Measurements from ENCODE around the gene DNAJC7.
"Not testable (repeated sequence)": the region's sequence is repeated elsewhere in the genome, so short reads cannot be mapped to it uniquely, and the experiment has no call there.

DNAJC7 gene

DNA sequence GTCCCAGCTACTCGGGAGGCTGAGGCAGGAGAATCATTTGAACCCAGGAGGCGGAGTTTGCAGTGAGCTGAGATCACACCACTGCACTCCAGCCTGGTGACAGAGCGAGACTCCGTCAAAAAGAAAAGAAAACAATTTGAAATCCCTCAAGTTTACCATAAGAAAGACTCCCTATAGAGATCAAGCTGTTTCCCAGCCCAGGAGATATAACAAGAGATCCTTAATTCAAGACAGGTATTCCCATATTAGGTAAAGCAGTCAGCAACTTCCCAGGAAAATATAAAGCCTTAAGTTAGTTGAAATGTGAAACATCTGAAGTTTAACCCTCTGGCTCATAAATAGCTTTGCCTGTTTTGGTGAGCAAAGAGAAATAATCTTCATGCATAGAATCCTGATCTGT is 4.9 kb downstream of the DNAJC7 start:
- DNase-seq (ENCODE audit: low read depth) = not testable (repeated sequence)

DNA sequence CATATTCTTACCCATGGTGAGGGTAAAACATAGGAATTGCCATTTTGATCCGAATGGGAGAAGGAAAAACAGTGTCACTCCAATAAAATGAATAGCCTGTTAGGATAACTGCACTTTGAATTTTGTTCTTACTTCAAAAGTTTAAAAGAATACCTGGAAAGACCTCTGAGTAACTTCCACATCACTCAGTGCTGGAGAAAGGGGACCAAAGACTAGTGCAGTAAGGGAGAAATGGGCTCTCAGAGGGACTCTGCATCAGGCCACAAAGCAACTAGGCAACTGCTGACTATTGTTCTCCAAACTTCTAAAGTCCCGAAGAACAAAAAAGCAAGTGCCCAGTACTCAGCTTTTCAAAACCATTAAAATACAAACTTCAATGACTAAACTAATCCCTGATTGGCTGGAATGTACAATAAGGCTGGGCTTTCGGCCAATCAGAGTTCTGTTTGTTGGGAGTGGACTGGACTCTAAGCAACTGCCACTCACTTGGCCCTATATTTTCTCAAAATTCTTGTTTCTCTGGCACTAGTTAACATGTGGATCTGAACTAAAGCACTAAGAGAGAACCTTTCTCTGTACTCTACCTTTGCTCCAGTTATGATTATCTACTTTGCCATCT is 6.2 kb downstream of the DNAJC7 start:
- no peak for DNase-seq (ENCODE audit: low read depth)

- not testable (repeated sequence) for DNase-seq (ENCODE audit: low read depth)
Measured at GRCh38 chr17:42010266-42010680, 7.0 kb downstream of the DNAJC7 start.

- no peak for DNase-seq (ENCODE audit: low read depth)
Measured at GRCh38 chr17:42009170-42009569, 8.1 kb downstream of the DNAJC7 start.

DNA sequence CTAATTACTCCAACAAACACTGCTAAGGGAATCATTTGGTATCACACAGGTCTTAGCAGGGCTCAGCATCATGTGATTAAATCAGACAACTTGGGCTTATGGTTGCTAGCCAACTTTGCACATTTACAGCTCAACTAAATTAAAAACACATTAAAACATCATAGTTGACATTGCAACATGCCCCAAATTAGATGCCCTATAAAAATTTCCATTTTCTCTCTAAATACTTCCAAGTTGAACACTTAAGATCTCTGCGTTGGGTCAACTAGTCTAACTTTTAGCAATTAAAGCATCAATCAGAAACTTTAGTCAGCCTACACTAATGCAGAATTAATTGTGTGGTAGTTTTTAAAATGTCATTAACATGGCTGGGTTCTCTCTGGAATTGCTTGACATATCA is 12.1 kb downstream of the DNAJC7 start:
- no peak for DNase-seq (ENCODE audit: low read depth)

GRCh38 chr17:42002792-42003301 is 14.4 kb downstream of the DNAJC7 start:
- DNase-seq (ENCODE audit: low read depth) = no peak

GRCh38 chr17:42002175-42002791 is 15.0 kb downstream of the DNAJC7 start:
- DNase-seq (ENCODE audit: low read depth) = no peak

- DNase-seq (ENCODE audit: low read depth) = no peak
Measured at GRCh38 chr17:42001729-42002128, 15.5 kb downstream of the DNAJC7 start.

GRCh38 chr17:42000413-42001133 is 16.7 kb downstream of the DNAJC7 start:
- DNase-seq (ENCODE audit: low read depth) = no peak

DNA sequence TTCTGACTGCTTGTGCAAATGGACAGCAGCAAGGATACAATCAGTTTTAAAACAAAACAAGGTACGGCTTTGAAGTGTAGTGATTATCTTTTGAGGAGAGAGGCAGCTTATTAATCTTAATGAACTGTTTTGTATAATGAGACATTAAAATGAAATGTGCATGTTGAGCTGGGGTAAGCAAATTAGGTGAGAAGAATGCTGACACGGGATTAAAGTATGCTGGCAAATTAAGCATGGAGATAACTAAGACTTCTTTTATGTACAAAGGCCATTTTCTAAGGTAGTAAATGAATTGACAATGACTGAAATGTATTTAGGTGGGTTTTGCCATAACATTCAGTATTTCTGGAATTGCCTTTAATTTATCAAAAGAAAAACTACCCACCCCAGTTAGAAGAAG is 18.7 kb downstream of the DNAJC7 start:
- DNase-seq (ENCODE audit: low read depth) = no peak

DNA sequence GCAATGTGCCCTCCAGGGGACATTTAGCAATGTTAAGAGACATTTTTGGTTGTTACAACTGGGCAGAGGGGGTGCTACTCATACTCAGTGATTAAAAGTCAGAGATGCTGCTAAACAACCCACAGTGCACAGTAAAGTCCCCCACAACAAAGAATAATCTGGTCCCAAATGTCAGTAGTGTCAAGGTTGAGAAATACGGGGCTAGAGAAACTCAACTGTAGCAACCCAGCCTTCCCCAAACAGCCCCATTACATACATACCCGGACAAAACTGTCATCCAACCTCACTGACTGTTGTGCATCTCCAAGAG is 20.4 kb downstream of the DNAJC7 start:
- DNase-seq (ENCODE audit: low read depth) = no peak

GRCh38 chr17:41992576-41992975 is 24.7 kb downstream of the DNAJC7 start:
- no peak for DNase-seq (ENCODE audit: low read depth)

DNA sequence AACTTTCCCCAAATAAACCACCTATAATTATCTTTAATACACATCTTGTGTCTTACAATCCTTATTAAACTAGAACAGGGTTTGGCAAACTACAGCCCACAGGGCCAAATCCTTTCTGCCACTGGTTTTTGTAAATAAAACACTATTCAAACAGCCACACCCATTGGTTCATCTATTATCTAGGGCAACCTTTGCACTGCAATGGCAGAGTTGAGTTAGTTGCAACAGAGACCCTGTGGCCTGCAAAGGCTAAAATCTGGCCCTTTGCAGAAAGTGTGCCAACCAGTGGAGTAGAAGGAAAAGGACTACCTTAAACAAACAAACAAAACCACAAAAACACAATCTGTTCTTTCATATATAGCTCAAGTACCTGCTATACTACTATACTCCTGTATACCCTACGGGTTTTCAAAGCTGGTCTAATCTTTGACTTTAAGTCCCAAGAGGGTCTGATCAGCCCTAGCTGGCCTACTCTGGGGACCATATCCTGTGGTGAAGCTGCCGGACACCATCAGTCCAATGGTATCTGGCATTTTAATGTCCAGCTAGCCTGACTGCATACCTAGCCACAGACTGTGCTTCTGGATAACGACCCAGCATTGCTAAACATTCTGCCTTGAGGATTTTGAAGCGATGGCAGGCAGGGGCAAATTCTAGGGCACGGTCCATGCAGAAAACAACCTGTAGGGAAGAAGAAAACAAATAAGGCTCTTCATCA is 27.4 kb downstream of the DNAJC7 start:
- no peak for DNase-seq (ENCODE audit: low read depth)

GRCh38 chr17:41988418-41988817 is 28.8 kb downstream of the DNAJC7 start:
- DNase-seq (ENCODE audit: low read depth) = no peak

DNA sequence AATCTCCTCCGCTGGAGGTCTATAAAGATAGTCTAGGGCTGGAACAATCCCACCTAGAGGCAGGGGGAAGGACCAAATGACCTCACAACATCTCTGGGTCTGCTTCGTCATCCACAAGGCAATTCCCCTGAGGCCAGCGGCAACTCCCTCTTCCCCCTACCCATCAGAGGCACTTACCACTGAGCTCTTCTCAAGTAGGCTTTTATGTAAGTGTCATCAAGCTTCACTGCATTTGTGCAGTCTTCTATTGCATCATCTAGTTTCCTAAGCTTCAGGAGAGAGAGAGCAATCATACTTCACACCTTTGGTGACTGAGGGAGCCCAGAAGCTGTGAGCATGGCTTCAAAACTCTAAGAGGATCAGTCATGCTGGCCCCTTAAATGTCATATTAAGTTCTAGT is 29.6 kb downstream of the DNAJC7 start:
- DNase-seq (ENCODE audit: low read depth) = no peak

GRCh38 chr17:41986634-41987033 is 30.6 kb downstream of the DNAJC7 start:
- DNase-seq (ENCODE audit: low read depth) = no peak

GRCh38 chr17:41985919-41986318 is 31.3 kb downstream of the DNAJC7 start:
- DNase-seq (ENCODE audit: low read depth) = no peak

DNA sequence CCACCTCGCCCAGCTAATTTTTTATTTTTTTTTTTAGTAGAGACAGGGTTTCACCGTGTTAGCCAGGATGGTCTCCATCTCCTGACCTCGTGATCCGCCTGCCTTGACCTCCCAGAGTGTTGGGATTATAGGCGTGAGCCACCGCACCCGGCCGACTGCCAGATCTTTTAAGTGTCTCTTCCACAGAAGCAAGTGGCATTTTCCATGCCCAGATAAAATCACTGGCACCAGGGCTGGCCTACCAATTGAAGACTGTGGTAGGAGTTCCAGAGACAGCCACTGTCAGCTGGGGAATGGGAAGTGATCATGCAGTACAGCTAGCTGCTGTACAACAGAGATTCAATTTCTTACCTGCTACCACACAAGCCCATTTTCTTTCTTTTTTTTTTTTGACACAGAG is 32.8 kb downstream of the DNAJC7 start:
- DNase-seq (ENCODE audit: low read depth) = no peak

DNA sequence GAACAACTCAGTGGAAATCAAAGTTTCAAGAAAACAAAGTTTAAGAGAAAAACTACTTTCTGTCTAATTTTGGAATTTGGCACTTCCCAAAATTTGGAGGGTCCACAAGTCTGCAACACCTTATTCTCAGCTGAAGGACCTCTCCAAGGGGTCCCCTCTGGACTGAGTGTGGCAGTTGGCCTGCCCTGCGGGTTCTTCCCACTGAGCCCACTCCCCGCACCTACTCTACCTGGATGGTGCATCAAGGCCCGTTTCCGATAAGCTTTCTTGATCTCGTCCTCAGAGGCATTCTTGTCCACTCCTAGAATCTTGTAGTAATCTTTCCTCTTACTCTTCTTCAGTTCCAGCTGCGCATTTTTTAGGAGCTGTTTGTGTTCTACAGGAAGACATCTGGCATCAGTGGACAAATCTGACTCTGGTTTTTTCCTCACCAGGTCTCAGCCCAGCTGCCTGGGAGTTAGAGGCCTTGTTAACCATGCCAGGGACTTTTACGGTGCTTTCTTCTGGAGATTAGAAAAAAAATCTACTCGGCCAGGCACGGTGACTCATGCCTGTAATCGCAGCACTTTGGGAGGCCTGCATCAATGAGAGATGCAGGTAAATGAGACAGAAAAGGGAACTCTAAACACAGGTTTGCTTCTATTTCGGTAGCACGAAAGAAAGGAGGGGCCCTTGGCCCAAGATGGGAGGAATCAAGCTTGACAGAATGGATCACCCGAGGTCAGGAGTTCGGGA is 35.0 kb downstream of the DNAJC7 start:
- DNase-seq (ENCODE audit: low read depth) = no peak

DNA sequence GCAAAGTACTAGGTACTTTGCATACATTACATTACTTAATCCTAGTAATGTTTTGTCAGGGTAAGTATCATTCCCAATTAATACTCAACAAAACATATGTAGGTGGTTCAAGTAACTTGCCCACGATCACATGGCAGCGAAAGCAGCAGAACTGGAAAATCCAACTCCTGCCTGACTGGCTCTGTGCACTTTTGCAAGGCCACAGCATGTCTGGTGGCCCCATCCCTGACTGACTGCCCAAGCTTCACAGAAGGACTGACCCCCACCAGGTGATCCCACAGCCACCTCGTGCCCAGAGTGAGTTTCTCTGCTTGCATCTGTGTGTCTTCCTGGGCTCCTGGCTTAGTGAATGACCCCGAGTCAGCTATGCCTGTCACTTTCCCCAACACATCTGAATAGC is 39.2 kb downstream of the DNAJC7 start:
- no peak for DNase-seq (ENCODE audit: low read depth)

DNA sequence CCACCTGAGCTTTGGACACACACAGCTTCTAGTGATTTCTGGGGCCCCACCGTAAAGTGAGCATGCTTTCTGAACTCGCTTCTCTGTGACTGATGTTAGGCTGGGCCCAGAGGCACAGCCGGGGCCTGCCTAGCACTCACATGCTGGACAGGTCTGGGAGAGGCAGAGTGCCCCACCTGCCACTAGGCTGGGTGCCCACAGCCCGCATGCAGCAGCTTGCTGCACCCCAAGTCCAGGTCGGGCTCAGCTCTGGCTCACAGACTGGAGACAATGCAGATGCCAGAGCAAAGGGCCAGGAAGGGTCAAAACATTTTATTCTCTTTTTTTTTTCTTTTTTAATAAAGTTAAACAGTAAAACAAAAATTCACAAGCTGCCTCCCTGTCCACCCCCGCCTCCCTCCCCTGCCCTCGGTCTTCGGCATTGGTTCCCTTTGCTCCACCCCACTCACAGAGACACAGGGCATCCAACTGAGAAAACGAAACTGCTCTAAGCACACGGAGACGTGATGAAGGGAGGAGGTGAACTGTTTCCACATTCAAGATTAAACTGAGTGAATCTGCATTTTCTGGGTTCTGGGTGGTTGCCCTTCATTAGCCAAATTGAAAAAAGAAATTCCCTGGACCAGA is 41.0 kb downstream of the DNAJC7 start:
- no peak for DNase-seq (ENCODE audit: low read depth)
